HG03025 (cell line): ENCODE data around the gene AGMAT.

Source experiments
- ATAC-seq: cut with Tn5 transposase; IDR thresholded peaks from one replicate; pipeline ENCODE4 v1.9.1; 2021; ENCODE audit warnings: mild to moderate bottlenecking, moderate library complexity; ENCODE audit not compliant: unreplicated experiment, low FRiP score

Gene AGMAT

GRCh38 chr1:15570861-15571260 lies 14.0 kb downstream of the AGMAT start:
- ATAC-seq, result no peak

GRCh38 chr1:15568387-15569073 lies 16.3 kb downstream of the AGMAT start:
- ATAC-seq, result no peak

- ATAC-seq, result no peak
Measured at GRCh38 chr1:15559189-15559810, 25.6 kb downstream of the AGMAT start.

- ATAC-seq, result no peak
Measured at GRCh38 chr1:15558516-15558915, 26.3 kb downstream of the AGMAT start.

GRCh38 chr1:15557594-15557993 lies 27.3 kb downstream of the AGMAT start:
- ATAC-seq, result no peak

GRCh38 chr1:15557008-15557407 lies 27.8 kb downstream of the AGMAT start:
- no peak for ATAC-seq

GRCh38 chr1:15550573-15550972 lies 34.3 kb downstream of the AGMAT start:
- no peak for ATAC-seq

GRCh38 chr1:15546641-15547040 lies 38.2 kb downstream of the AGMAT start:
- no peak for ATAC-seq

GRCh38 chr1:15543589-15544568 lies 41.0 kb downstream of the AGMAT start:
- no peak for ATAC-seq

GRCh38 chr1:15543251-15543588 lies 41.6 kb downstream of the AGMAT start:
- no peak for ATAC-seq

GRCh38 chr1:15542388-15543250 lies 42.2 kb downstream of the AGMAT start:
- ATAC-seq, result no peak

- ATAC-seq, result no peak
Measured at GRCh38 chr1:15541231-15541792, 43.5 kb downstream of the AGMAT start.

GRCh38 chr1:15540186-15540585 lies 44.7 kb downstream of the AGMAT start:
- no peak for ATAC-seq

GRCh38 chr1:15538771-15539170 lies 46.1 kb downstream of the AGMAT start:
- no peak for ATAC-seq

GRCh38 chr1:15531682-15532081 lies 53.2 kb downstream of the AGMAT start:
- no peak for ATAC-seq

- ATAC-seq, result no peak
Measured at GRCh38 chr1:15531003-15531402, 53.8 kb downstream of the AGMAT start.

GRCh38 chr1:15526490-15527339 lies 58.1 kb downstream of the AGMAT start, which contains the start of gene DNAJC16:
TSS of gene DNAJC16 (plus strand) at chr1:15526848. CDS start at chr1:15529106, 2,258 bp downstream.
- ATAC-seq, result peak; percentile 47

GRCh38 chr1:15526021-15526489 lies 58.8 kb downstream of the AGMAT start:
- ATAC-seq, result no peak
